ENCODE measurements around the gene AGER. TPM values are rescaled to one million over a fixed set of nuclear protein-coding genes. Genes with fewer than 3 reads are reported as not detected.

The AGER gene
- total and polyA plus RNA-seq, 2 donors (not counting 1 experiment from before 2014, with no cell fraction given) = 29.9 to 38.8 TPM

DNA sequence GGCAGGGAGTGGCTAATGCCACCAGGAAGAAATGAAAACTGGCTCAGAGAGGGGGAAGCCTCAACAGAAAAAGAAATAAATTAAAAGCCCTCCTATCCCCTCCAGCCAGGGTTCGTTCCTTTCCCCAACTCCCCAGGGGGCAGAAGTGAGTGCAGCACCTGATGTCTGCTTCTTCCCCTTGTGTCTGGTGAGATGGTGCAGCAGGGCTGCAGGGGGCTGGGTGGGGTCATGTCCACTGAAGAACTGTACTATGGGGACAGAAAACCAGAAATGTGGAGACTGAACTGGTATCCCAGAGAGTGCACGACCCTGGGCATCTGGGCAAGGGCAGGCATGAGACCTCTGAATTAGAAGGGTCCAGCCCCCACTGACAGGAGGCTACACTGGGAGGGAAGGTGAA is 15.7 kb downstream of the AGER start:
- Mint-ChIP-seq H3K4me1 (peaks cover 12% of the 10 kb centered on the region), H3K4me3 (no peak overlapping the region), H3K27me3 (no peaks in the 10 kb centered on the region), H3K9me3 (ENCODE audit: insufficient read depth) (no peaks in the 10 kb centered on the region), H3K27ac (no peak overlapping the region)
- H3K36me3 ChIP-seq (replicated peaks in 1 of 2; ENCODE audit: control extremely low read depth in 1 of 2, control insufficient read depth in 1 of 2, extremely low read depth in 1 of 2, insufficient read depth in 2 of 2, low read length in 1 of 2) = peaks cover 7 to 23% of the 10 kb centered on the region in 2 experiments
- WGBS (ENCODE audit: insufficient coverage) = 67% methylated on average over 1 of the region's 2 CpGs
- no peak for TF ChIP-seq EZH2 (IDR thresholded peaks at IDR 0.05; ENCODE audit: borderline replicate concordance, insufficient read depth, low read depth, low read length, poor library complexity, severe bottlenecking)
- TF ChIP-seq, protein P1, sequence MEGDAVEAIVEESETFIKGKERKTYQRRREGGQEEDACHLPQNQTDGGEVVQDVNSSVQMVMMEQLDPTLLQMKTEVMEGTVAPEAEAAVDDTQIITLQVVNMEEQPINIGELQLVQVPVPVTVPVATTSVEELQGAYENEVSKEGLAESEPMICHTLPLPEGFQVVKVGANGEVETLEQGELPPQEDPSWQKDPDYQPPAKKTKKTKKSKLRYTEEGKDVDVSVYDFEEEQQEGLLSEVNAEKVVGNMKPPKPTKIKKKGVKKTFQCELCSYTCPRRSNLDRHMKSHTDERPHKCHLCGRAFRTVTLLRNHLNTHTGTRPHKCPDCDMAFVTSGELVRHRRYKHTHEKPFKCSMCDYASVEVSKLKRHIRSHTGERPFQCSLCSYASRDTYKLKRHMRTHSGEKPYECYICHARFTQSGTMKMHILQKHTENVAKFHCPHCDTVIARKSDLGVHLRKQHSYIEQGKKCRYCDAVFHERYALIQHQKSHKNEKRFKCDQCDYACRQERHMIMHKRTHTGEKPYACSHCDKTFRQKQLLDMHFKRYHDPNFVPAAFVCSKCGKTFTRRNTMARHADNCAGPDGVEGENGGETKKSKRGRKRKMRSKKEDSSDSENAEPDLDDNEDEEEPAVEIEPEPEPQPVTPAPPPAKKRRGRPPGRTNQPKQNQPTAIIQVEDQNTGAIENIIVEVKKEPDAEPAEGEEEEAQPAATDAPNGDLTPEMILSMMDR (IDR thresholded peaks at IDR 0.05) = no peak
- no peak overlapping the region for H3K9ac ChIP-seq (ENCODE audit: low read length)
- H3K27me3 ChIP-seq (replicated peaks in 1 of 4; ENCODE audit: control extremely low read depth in 1 of 4, control insufficient read depth in 3 of 4, insufficient read depth in 4 of 4, low read length in 3 of 4) = no peaks in the 10 kb centered on the region
- H3K4me3 ChIP-seq (ENCODE audit: control extremely low read depth in 1 of 5, extremely low read depth in 1 of 5, insufficient read depth in 1 of 5, low read depth in 2 of 5, low read length in 4 of 5) = no peak overlapping the region
- no peak overlapping the region for H2AFZ ChIP-seq (ENCODE audit: insufficient read depth, low read depth, low read length, poor library complexity, severe bottlenecking)
- ChIA-PET POLR2A (no interaction called here), CTCF (no interaction called here)
- no peaks in the 10 kb centered on the region for H3K79me2 ChIP-seq (ENCODE audit: control insufficient read depth, insufficient read depth, low read length)
- ATAC-seq (ENCODE audit: low read depth) (no peak), DNase-seq (no peak)
- H4K20me1 ChIP-seq (ENCODE audit: control insufficient read depth, insufficient read depth, low read length, poor library complexity, severe bottlenecking) = no peaks in the 10 kb centered on the region
- H3K4me1 ChIP-seq (ENCODE audit: control insufficient read depth in 2 of 2, insufficient read depth in 2 of 2, low read length in 2 of 2) = peaks cover 0 to 13% of the 10 kb centered on the region in 2 donors
- intact Hi-C loops (cut with micrococcal nuclease) = no loop called here
- H3K9me3 ChIP-seq (ENCODE audit: control extremely low read depth in 1 of 3, control insufficient read depth in 2 of 3, insufficient read depth in 1 of 3, low read length in 2 of 3) = no peaks in the 10 kb centered on the region
- no peak overlapping the region for H3K27ac ChIP-seq (ENCODE audit: low read length in 2 of 2)
- no peak overlapping the region for H3K4me2 ChIP-seq (replicated peaks; ENCODE audit: low read depth, low read length, poor library complexity, severe bottlenecking)

DNA sequence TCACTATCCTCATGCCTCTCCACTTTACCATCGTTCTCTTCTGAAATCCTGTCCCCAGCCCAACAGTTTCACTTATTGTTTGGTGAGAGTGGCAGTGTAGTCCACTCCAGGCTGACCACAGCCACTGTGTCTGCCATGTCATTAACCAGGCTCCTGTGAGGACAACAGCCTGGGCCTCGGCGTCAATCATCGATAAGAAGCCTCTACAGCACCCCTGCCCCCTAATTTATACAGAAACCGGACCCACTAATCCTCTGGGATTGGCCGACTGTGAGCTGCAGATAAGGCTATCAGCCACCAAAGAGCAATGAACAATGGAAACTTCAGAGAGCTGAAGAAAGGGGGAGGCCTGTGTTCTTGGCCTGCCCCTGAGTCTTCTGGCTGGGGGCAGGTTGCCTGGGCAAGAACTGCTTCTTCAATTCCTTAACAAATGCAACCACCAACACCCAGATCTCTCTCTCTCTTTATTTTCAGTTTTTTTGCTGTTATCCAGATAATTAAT is 16.2 kb downstream of the AGER start:
- peaks cover 7 to 23% of the 10 kb centered on the region in 2 experiments for H3K36me3 ChIP-seq (replicated peaks in 1 of 2; ENCODE audit: control extremely low read depth in 1 of 2, control insufficient read depth in 1 of 2, extremely low read depth in 1 of 2, insufficient read depth in 2 of 2, low read length in 1 of 2)
- H3K79me2 ChIP-seq (ENCODE audit: control insufficient read depth, insufficient read depth, low read length) = no peaks in the 10 kb centered on the region
- H3K27ac Mint-ChIP-seq = no peak overlapping the region
- no peaks in the 10 kb centered on the region for H3K27me3 ChIP-seq (replicated peaks in 1 of 4; ENCODE audit: control extremely low read depth in 1 of 4, control insufficient read depth in 3 of 4, insufficient read depth in 4 of 4, low read length in 3 of 4)
- H3K9me3 ChIP-seq (ENCODE audit: control extremely low read depth in 1 of 3, control insufficient read depth in 2 of 3, insufficient read depth in 1 of 3, low read length in 2 of 3) = no peaks in the 10 kb centered on the region
- no peak for DNase-seq
- no peak overlapping the region for H3K4me2 ChIP-seq (replicated peaks; ENCODE audit: low read depth, low read length, poor library complexity, severe bottlenecking)
- no peaks in the 10 kb centered on the region for H3K9me3 Mint-ChIP-seq (ENCODE audit: insufficient read depth)
- no peak overlapping the region for H3K4me3 Mint-ChIP-seq
- H4K20me1 ChIP-seq (ENCODE audit: control insufficient read depth, insufficient read depth, low read length, poor library complexity, severe bottlenecking) = no peaks in the 10 kb centered on the region
- WGBS (ENCODE audit: insufficient coverage) = 100% methylated on average over 1 of the region's 6 CpGs
- no peak overlapping the region for H3K27ac ChIP-seq (ENCODE audit: low read length in 2 of 2)
- CTCF ChIA-PET = no interaction called here
- H2AFZ ChIP-seq (ENCODE audit: insufficient read depth, low read depth, low read length, poor library complexity, severe bottlenecking) = no peak overlapping the region
- ATAC-seq (ENCODE audit: low read depth) = no peak
- no peak overlapping the region for H3K4me3 ChIP-seq (ENCODE audit: control extremely low read depth in 1 of 5, extremely low read depth in 1 of 5, insufficient read depth in 1 of 5, low read depth in 2 of 5, low read length in 4 of 5)
- H3K4me1 ChIP-seq (ENCODE audit: control insufficient read depth in 2 of 2, insufficient read depth in 2 of 2, low read length in 2 of 2) = peaks cover 0 to 7% of the 10 kb centered on the region in 2 donors
- H3K27me3 Mint-ChIP-seq = no peaks in the 10 kb centered on the region
- no peak overlapping the region for H3K9ac ChIP-seq (ENCODE audit: low read length)
- H3K4me1 Mint-ChIP-seq = peaks cover 10% of the 10 kb centered on the region
- intact Hi-C loops (cut with micrococcal nuclease) = no loop called here
- no peak for TF ChIP-seq EZH2 (IDR thresholded peaks at IDR 0.05; ENCODE audit: borderline replicate concordance, insufficient read depth, low read depth, low read length, poor library complexity, severe bottlenecking)
- TF ChIP-seq, protein P1 (IDR thresholded peaks at IDR 0.05) = no peak
- POLR2A ChIA-PET = no interaction called here
